HG03025 (cell line): ENCODE results near the gene GINM1.

ENCODE experiments used
- ATAC-seq: cut with Tn5 transposase; IDR thresholded peaks from one replicate; pipeline ENCODE4 v1.9.1; 2021; ENCODE audit warnings: mild to moderate bottlenecking, moderate library complexity; ENCODE audit not compliant: unreplicated experiment, low FRiP score

The GINM1 gene

DNA sequence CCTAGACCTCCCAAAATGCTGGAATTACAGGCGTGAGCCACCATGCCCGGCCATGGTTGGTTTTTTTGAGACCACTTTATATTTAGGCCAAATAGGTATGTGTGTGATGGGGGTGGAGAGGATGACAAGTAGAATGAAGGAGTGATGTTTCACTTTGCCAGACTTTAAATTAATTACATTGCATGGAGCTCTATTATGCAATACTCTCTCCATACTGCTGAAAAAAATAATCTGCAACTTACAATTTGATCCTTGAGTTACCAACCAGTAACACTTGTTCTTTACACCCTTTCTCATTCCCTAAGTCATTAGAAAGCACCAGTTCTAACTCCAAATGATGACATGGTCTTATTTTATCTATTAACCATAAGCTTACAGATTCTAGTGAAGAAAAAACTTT is 26.8 kb downstream of the GINM1 start:
- no peak for ATAC-seq

DNA sequence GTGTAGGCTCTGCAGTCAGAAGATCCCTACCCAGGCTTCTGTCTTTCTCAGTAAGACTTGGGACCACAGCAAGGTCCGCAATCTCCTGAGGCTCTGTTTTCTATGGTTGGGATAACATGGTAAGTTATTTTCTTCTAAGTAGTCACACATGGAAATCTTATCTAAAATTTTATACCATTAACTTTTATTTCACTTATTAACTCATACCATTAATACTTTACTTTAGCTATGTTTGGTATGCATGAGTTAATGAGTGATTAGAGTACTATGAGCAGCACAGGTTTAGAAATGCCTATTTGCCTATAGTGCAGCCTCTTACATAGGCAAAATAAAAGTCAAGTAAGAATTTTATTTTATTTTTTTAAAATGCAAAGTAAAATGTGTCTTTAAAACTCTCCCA is 27.2 kb downstream of the GINM1 start:
- ATAC-seq = no peak

DNA sequence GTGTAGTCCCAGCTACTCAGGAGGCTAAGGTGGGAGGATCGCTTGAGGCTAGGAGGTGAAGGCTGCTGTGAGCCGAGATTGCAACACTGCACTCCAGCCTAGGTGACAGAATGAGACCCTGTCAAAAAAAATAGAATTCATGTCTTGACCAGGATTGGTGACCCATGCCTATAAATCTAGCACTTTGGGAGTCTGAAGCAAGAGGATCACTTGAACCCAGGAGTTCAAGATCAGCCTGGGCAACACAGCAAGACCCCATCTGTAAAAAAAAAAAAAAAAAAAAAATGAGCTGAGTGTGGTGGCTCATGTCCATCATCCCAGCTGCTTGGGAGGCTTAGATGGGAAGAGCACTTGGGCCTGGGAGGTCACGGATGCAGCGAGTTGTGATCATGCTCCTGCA is 34.3 kb downstream of the GINM1 start:
- no peak for ATAC-seq

DNA sequence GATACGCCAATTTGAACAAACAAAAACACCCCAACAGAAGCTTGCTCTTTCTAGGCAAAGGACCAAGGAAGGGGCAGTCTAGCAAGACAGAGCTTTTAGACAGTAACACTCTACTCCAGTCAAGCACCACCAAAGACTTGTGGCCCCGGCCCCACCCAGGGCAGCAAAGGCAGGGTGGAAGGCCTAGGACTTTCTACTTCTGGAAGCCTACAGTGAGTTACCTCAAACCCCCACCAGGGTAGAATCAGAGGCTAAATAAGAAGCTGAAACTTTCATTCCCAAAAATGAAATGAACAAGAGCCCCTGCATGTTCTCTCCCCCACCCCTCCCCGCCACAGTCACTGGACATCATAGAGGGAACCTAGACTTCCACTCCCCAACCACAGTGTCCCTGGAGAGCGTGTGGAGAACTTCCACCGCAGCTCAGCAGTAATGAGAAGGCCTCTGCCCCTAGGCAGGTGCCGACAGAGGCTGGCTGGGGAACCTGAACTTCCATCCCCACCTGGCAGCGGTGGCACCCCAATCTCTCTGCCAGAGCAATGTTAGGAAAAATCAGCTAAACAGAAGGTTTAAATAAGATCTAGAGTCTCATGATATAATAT is 42.3 kb downstream of the GINM1 start:
- no peak for ATAC-seq

DNA sequence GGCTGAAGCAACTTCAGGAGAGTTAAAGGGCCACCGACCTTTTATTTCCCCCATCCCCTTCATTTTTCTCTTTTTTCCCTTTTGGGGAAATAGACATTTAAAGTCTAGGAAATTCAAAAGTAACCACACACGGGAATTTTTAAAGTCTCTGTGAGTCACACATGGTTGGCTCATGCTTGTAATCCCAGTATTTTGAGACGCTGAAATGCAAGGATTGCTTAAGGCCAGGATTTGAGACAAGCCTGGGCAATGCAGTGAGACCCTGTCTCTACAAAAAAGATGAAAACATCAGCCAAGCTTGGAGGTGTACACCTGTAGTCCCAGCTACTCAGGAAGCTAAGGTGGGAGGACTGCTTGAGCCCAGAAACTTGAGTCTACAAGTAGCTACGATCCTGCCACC is 48.2 kb downstream of the GINM1 start:
- ATAC-seq = no peak

DNA sequence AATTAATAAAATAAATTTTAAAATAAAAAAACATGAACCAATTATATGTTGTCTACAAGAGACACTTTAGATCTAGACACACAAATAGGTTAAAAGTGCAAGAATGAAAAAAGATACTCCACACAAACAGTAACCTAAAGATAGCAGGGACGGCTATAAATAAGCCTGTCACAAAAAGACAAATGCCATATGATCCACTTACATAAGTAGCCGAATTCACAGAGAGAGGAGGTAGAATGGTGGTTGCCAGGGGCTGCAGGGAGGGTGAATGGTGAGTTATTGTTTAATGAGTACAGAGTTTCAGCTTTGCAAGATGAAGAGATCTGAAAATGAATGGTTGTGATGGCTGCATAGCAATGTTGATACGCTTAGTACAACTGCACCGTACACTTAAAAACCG is 49.6 kb downstream of the GINM1 start:
- no peak for ATAC-seq

DNA sequence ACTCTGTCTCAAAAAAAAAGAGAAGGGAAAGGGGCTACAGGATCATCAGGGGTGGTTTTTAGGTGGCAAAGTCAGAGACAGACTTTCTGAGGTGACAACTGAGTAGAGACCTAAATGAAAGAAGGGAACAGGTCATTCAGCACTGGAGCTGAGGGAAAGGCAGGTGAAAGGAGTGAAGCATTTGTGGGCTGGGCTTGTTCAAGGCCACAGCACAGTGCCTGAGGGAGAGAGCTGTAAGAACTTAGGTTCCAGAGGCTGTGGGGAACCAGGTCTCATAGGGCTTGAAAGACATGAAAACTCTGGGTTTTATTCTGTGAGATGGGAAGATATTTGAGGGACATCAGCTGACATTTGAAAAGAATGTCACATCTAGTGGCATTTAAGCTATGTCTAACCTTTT is 61.5 kb downstream of the GINM1 start:
- no peak for ATAC-seq

DNA sequence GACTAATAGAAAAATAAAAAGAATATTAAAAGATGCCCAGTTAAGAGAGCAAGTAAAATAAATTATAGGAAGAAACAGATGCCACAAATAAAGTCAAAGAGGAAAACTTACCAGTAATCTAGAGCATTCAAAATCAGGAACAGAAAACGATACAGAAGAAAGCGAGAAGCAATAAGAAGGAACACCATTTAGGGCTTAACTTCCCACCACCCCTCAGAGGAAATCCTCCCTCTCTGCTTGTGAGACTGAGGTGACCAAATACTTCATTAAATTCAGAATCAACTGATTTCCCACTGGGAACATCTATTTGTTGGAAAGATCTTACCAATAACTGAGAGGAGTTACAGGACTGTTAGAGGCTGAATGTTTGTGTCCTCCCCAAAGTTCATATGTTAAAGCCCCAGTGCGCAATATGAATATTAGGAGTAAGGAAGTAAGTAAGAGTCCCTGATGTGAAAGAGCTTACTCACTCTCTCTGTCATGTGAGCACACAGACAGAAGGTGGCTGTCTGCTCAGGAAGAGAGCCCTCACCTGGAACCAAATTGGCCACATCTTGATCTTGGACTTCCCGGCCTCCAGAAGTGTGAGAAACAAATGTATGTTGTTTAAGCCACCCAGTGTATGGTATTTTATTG is 62.8 kb downstream of the GINM1 start:
- peak; percentile 82 for ATAC-seq

DNA sequence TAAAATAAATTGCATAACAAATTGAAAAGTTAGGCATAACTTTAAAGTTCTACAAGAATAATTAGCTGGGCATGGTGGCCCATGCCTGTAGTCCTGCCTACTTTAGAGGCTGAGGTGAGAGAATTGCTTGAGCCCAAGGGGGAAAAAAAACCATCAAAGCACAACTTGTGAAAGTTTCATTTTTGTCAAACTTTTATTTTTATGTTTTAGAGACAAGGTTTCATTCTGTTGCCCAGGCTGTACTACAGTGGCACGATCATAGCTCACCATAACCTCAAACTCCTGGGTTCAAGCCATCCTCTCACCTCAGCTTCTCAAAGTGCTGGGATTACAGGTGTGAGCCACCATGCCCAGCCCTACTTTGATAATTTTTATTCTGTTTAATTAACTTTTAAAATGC is 68.1 kb downstream of the GINM1 start:
- no peak for ATAC-seq

DNA sequence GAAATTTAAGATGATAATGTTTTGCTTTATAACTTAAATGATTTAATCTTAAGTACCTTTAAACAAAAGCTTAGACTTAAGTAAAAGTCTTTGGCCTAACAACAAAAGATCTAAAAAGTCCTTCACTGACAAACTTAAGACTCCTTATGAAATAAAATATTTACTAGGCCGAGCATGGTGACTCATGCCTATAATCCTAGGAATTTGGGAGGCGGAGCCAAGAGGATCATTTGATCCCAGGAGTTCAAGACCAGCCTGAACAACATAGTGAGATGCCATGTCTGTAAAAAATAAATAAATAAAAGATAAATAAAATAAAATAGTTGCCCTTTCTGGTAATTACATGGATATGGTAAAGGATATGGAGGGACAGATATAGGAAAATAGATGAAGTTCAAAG is 69.9 kb downstream of the GINM1 start:
- no peak for ATAC-seq
